PC-9 (cell line): ENCODE results near the gene CNBD2.

ENCODE experiments used
- EZH2 ChIP-seq: fragments of 200-600 bp; sonication (generic); IDR thresholded peaks from 2 replicates; pipeline ENCODE4 v1.8.0; 2017; ENCODE audit warnings: antibody characterized with exemption, low read depth
- TF ChIP-seq, protein P1 (sequence below): fragments of 200-600 bp; sonication (generic); conservative IDR thresholded peaks from 2 replicates; pipeline ENCODE4 v1.6.1; 2017; ENCODE audit warnings: mixed run types, antibody characterized with exemption, mild to moderate bottlenecking, moderate library complexity

DNA sequence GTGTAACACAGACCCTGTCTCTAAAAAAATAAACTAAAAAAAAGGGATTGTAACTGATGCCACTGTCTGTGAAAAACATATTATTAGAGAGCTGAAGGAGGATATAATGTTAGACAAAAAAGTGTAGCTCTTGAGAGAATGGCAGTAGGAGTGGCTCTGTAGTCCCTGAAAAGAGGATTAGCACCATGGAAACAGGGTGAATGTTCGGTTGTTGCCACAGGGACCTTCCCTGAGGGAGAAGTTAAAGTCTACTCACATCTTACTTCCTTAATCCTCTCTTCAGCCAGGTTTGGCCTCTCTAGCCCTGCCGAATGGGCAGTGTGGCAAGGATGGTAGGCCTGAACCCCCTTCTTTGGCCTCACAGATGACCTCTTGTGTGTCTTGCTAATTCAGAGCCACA is 26.1 kb upstream of the CNBD2 start:
- TF ChIP-seq, protein P1, sequence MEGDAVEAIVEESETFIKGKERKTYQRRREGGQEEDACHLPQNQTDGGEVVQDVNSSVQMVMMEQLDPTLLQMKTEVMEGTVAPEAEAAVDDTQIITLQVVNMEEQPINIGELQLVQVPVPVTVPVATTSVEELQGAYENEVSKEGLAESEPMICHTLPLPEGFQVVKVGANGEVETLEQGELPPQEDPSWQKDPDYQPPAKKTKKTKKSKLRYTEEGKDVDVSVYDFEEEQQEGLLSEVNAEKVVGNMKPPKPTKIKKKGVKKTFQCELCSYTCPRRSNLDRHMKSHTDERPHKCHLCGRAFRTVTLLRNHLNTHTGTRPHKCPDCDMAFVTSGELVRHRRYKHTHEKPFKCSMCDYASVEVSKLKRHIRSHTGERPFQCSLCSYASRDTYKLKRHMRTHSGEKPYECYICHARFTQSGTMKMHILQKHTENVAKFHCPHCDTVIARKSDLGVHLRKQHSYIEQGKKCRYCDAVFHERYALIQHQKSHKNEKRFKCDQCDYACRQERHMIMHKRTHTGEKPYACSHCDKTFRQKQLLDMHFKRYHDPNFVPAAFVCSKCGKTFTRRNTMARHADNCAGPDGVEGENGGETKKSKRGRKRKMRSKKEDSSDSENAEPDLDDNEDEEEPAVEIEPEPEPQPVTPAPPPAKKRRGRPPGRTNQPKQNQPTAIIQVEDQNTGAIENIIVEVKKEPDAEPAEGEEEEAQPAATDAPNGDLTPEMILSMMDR, result no peak
- no peak for TF ChIP-seq EZH2
